Measurements from ENCODE around the gene PI4KB. TPM values are rescaled to one million over a fixed set of nuclear protein-coding genes. Genes with fewer than 3 reads are reported as not detected.

The PI4KB gene
- total and polyA plus RNA-seq, 2 of the 13 experiments (the other 11 are each of a cell fraction or from before 2014, with no cell fraction given), result 19.5 to 29.3 TPM

DNA sequence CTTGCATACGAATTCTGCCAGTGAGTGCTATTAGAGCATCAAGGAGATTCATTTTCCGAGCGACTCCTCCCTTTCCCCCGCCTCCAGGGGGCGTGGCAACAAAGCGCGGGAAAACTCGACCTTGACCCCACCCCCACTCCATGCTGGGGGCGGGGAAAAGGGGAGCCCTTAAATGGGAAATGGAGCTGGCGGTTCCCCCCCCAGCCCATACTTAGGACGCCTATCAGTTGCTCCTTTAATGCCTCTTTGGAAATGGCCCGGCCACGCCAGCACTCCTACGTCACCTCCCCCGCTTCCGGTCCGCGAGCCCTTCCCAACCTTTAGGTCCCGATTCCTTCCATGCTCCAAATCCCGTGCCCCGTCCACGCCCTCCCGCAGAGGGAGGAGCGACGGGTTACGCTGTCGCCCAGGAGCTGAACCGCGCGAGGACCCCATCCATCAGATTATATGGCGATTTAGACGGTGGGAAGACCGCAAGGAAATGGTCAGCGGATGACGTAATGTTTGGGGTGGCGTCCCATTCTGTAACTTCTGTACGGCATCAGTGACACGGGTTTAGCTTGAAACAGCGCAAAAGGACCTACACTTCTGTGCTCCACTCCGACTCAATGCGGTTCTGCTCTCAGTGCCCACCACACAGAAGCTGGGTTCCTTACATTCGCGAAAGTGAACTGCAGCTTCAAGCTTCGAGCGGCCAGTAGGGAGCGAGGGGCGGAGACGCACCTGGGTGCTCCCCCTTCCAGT, 45.8 kb downstream of the PI4KB start (continued):
- TF ChIP-seq MED1 (CRISPR knock-in tag; IDR thresholded peaks at IDR 0.05) (peak; percentile 54), RNF2 (conservative IDR thresholded peaks at IDR 0.05; ENCODE audit: low read depth) (peak; percentile 44; the same call in 1 of the 2 replicates), SP1 (IDR thresholded peaks at IDR 0.05) (0 out of 2 replicates have a peak, but pooled peaks have one; percentile 18), SP1 (CRISPR knock-in tag; IDR thresholded peaks at IDR 0.05) (peak; percentile 97), ZMYM4 (CRISPR knock-in tag; IDR thresholded peaks at IDR 0.05) (peak; percentile 76), ZBTB7B (CRISPR knock-in tag; IDR thresholded peaks at IDR 0.05) (peak; percentile 39; the same call in 1 of the 2 replicates), PPARG (CRISPR knock-in tag; conservative IDR thresholded peaks at IDR 0.05) (peak; percentile 60; the same call in 1 of the 2 replicates), RXRB (CRISPR knock-in tag; IDR thresholded peaks at IDR 0.05; ENCODE audit: borderline replicate concordance) (peak; percentile 32; the same call in 1 of the 2 replicates), KAT8 (CRISPR knock-in tag; IDR thresholded peaks at IDR 0.05) (peak; percentile 78), ZNF605 (CRISPR knock-in tag; IDR thresholded peaks at IDR 0.05) (peak; percentile 69), SNRNP70 (IDR thresholded peaks at IDR 0.05; ENCODE audit: low read depth, low read length) (no peak), RCOR2 (CRISPR knock-in tag; IDR thresholded peaks at IDR 0.05) (peak; percentile 35; the same call in 1 of the 2 replicates), ZNF619 (CRISPR knock-in tag; IDR thresholded peaks at IDR 0.05) (peak; percentile 32; the same call in 1 of the 2 replicates)
- TF ChIP-seq, protein P1, sequence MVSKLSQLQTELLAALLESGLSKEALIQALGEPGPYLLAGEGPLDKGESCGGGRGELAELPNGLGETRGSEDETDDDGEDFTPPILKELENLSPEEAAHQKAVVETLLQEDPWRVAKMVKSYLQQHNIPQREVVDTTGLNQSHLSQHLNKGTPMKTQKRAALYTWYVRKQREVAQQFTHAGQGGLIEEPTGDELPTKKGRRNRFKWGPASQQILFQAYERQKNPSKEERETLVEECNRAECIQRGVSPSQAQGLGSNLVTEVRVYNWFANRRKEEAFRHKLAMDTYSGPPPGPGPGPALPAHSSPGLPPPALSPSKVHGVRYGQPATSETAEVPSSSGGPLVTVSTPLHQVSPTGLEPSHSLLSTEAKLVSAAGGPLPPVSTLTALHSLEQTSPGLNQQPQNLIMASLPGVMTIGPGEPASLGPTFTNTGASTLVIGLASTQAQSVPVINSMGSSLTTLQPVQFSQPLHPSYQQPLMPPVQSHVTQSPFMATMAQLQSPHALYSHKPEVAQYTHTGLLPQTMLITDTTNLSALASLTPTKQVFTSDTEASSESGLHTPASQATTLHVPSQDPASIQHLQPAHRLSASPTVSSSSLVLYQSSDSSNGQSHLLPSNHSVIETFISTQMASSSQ (IDR thresholded peaks at IDR 0.05; ENCODE audit: low read depth), result peak; percentile 25; the same call in 1 of the 2 replicates
- TF ChIP-seq, protein P1 (CRISPR knock-in tag; IDR thresholded peaks at IDR 0.05; ENCODE audit: borderline replicate concordance), result no peak; the same call in 1 of the 2 replicates
- TF ChIP-seq, protein P2, sequence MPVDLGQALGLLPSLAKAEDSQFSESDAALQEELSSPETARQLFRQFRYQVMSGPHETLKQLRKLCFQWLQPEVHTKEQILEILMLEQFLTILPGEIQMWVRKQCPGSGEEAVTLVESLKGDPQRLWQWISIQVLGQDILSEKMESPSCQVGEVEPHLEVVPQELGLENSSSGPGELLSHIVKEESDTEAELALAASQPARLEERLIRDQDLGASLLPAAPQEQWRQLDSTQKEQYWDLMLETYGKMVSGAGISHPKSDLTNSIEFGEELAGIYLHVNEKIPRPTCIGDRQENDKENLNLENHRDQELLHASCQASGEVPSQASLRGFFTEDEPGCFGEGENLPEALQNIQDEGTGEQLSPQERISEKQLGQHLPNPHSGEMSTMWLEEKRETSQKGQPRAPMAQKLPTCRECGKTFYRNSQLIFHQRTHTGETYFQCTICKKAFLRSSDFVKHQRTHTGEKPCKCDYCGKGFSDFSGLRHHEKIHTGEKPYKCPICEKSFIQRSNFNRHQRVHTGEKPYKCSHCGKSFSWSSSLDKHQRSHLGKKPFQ (CRISPR knock-in tag; IDR thresholded peaks at IDR 0.05; ENCODE audit: insufficient replicate concordance), result no peak
- TF ChIP-seq, protein P3, sequence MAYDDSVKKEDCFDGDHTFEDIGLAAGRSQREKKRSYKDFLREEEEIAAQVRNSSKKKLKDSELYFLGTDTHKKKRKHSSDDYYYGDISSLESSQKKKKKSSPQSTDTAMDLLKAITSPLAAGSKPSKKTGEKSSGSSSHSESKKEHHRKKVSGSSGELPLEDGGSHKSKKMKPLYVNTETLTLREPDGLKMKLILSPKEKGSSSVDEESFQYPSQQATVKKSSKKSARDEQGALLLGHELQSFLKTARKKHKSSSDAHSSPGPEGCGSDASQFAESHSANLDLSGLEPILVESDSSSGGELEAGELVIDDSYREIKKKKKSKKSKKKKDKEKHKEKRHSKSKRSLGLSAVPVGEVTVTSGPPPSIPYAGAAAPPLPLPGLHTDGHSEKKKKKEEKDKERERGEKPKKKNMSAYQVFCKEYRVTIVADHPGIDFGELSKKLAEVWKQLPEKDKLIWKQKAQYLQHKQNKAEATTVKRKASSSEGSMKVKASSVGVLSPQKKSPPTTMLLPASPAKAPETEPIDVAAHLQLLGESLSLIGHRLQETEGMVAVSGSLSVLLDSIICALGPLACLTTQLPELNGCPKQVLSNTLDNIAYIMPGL (CRISPR knock-in tag; IDR thresholded peaks at IDR 0.05; ENCODE audit: borderline replicate concordance in 1 of 2, low read depth in 1 of 2), result peak; percentile 15 to 71; a peak in 3 of 4 replicates
- TF ChIP-seq, protein P4, sequence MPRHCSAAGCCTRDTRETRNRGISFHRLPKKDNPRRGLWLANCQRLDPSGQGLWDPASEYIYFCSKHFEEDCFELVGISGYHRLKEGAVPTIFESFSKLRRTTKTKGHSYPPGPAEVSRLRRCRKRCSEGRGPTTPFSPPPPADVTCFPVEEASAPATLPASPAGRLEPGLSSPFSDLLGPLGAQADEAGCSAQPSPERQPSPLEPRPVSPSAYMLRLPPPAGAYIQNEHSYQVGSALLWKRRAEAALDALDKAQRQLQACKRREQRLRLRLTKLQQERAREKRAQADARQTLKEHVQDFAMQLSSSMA (CRISPR knock-in tag; IDR thresholded peaks at IDR 0.05), result 0 out of 2 replicates have a peak, but pooled peaks have one; percentile 26
- TF ChIP-seq, protein P5, sequence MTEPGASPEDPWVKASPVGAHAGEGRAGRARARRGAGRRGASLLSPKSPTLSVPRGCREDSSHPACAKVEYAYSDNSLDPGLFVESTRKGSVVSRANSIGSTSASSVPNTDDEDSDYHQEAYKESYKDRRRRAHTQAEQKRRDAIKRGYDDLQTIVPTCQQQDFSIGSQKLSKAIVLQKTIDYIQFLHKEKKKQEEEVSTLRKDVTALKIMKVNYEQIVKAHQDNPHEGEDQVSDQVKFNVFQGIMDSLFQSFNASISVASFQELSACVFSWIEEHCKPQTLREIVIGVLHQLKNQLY (CRISPR knock-in tag; IDR thresholded peaks at IDR 0.05), result 0 out of 2 replicates have a peak, but pooled peaks have one; percentile 31

Measured in HepG2 (cell line).